Measurements from ENCODE around the gene FAF1. TPM values are rescaled to one million over a fixed set of nuclear protein-coding genes. Genes with fewer than 3 reads are reported as not detected.

Gene FAF1
- total and polyA plus RNA-seq, 7 donors: 27.5 to 59.3 (median 53.9) TPM

DNA sequence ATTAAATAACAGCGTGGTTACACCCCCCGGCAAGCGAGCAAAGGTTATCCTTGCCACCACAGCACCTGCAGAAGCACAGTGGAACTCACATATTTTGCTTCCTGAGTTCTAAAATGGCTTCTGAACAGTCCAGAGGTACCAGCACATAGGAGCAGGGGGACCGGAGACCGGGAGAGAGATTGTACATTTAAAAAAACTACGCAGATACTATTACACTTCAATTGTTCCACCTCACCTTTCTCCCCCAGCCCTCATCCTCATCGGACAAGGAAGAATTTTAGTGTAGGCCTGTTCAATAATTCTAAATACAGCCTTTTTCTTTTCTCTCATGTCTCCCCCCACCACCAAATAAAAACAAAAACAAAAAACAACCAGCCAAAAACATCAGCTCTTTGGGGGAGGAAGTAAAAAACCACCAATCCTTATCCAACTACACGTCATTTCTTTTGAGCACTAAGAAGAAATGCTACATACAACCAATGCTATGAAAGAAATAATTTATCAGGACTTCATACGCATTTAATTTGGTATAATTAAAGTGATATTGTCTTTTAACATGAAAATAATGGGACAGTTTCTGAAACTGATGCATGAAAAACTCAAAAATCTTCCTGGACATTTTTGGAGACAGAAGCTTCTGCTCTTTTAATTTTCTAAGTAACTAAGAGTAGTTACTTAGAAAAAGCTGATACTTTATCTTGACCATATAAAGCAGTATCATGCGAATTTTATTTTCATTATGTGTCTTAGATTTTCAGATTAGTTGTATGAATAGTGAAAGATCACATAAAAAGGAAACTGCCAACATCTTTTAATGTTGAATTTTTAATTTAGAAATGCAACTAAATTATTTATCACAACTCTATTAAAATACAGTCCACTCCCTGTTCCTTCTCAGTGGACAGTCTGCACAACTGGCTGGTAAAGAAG, 19.1 kb upstream of the FAF1 start:
- intact Hi-C loops (cut with DNase I): loop anchor here (10.0 kb wide), 1 partner anchor 536 kb away; the partner anchor contains the start of gene EPS15
- Histone ChIP-seq H3K4me1 (peaks cover 0 to 31% (median 4%) of the 10 kb centered on the region in 4 donors), H3K4me3 (peak overlapping the region; percentile 68 to 96 (median 80)), H3K36me3 (no peaks in the 10 kb centered on the region), H3K27me3 (no peaks in the 10 kb centered on the region), H3K27ac (peak overlapping the region; percentile 93 to 99 (median 98)), H3K9me3 (no peaks in the 10 kb centered on the region)
- 23 to 39% methylated on average over 10 of the region's 10 CpGs for WGBS, 2 donors
- no peak for DNase-seq
- no peak for TF ChIP-seq POLR2A (IDR thresholded peaks at IDR 0.05)
- no peak for TF ChIP-seq EP300 (IDR thresholded peaks at IDR 0.05)
- TF ChIP-seq, protein P1, sequence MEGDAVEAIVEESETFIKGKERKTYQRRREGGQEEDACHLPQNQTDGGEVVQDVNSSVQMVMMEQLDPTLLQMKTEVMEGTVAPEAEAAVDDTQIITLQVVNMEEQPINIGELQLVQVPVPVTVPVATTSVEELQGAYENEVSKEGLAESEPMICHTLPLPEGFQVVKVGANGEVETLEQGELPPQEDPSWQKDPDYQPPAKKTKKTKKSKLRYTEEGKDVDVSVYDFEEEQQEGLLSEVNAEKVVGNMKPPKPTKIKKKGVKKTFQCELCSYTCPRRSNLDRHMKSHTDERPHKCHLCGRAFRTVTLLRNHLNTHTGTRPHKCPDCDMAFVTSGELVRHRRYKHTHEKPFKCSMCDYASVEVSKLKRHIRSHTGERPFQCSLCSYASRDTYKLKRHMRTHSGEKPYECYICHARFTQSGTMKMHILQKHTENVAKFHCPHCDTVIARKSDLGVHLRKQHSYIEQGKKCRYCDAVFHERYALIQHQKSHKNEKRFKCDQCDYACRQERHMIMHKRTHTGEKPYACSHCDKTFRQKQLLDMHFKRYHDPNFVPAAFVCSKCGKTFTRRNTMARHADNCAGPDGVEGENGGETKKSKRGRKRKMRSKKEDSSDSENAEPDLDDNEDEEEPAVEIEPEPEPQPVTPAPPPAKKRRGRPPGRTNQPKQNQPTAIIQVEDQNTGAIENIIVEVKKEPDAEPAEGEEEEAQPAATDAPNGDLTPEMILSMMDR (IDR thresholded peaks at IDR 0.05): no peak
- TF ChIP-seq POLR2AphosphoS5 (IDR thresholded peaks at IDR 0.05): no peak

DNA sequence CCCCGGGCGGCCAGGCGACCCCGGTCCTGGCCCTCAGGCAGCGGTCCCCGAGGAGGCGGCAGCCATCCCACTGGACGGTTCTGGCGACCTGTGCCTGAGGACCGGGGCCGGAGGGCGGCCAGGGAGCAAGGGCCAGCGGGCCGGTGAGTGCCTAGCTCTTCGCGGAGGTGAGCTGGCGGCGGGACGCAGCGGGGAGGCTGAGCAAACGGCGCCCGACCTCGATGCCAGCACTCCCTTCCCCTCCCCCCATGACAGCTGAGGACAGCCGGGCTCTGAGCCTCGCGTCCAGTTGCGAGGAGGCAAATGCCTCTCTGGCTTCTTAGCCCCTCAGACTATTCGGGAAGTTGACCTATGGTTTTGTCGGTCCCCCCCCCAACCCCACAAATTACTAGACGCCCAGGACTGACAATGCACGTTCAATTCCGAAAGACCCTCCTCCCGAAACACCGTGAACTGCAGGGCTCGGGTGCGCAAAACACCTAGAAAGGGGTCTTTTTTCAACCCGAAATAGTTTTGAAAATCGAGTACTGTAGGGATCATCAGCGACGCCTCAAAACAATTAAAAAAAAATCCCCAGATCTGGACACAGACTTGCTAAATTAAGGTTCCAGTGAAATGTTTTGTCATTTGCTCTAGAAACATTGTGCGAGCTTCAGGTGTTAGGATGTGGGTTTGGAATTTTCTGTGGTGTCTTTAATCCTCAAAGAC, 18.2 kb upstream of the FAF1 start:
- intact Hi-C loops (cut with DNase I): loop anchor here (10.0 kb wide), 1 partner anchor 537 kb away; the partner anchor contains the start of gene EPS15
- DNase-seq: peak; percentile 83
- Histone ChIP-seq H3K27me3 (no peaks in the 10 kb centered on the region), H3K4me3 (peak overlapping the region; percentile 68 to 96 (median 80)), H3K27ac (peak overlapping the region; percentile 93 to 99 (median 98)), H3K36me3 (no peaks in the 10 kb centered on the region), H3K9me3 (no peaks in the 10 kb centered on the region), H3K4me1 (peaks cover 0 to 37% (median 4%) of the 10 kb centered on the region in 4 donors)
- TF ChIP-seq POLR2AphosphoS5 (IDR thresholded peaks at IDR 0.05): peak; percentile 10 to 74 (median 49)
- TF ChIP-seq, protein P1 (IDR thresholded peaks at IDR 0.05): no peak
- TF ChIP-seq EP300 (IDR thresholded peaks at IDR 0.05): no peak
- WGBS, 2 donors: 1 to 3% methylated on average over 42 of the region's 42 CpGs

DNA sequence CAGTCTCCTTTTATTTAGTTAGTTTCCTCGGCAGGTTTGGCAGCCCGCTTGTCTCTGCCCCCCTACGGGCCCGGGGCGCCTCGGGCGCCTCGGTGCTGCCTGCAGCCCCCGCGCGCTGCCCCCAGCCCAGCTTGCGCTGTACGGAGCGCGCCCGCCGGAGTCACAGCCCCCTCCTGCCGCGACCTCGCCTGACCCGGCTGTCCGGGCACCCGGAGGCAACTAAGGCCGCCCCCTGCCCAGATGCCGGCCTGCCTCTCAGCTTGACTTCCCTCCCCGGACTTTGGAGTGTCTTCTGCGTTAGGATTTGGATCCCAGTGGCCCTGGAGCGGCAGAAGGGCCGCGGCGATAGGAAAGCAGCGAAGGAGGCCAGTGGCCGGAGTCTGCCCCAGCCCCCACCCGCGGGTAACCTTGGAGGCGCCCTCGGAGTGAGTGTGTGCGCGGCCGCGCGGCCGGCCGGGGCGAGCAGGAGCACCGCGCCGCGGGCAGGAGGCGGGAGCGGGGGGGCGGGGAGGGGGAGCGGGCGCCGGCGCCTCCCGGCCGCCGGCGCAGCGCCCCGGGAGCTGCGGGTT, 17.6 kb upstream of the FAF1 start:
- Histone ChIP-seq H3K4me3 (peak overlapping the region; percentile 68 to 96 (median 80)), H3K27me3 (no peaks in the 10 kb centered on the region), H3K4me1 (peaks cover 0 to 40% (median 4%) of the 10 kb centered on the region in 4 donors), H3K9me3 (no peaks in the 10 kb centered on the region), H3K27ac (peak overlapping the region; percentile 93 to 99 (median 98)), H3K36me3 (no peaks in the 10 kb centered on the region)
- TF ChIP-seq POLR2A (IDR thresholded peaks at IDR 0.05) (peak; percentile 11 to 35), EP300 (IDR thresholded peaks at IDR 0.05) (no peak), POLR2AphosphoS5 (IDR thresholded peaks at IDR 0.05) (peak in 2 of 4 donors; percentile 72)
- TF ChIP-seq, protein P1 (IDR thresholded peaks at IDR 0.05): no peak
- peak; percentile 79 for DNase-seq
- WGBS, 2 donors: 1% methylated on average over 63 of the region's 63 CpGs
- intact Hi-C loops (cut with DNase I): loop anchor here (10.0 kb wide), 1 partner anchor 537 kb away; the partner anchor contains the start of gene EPS15

DNA sequence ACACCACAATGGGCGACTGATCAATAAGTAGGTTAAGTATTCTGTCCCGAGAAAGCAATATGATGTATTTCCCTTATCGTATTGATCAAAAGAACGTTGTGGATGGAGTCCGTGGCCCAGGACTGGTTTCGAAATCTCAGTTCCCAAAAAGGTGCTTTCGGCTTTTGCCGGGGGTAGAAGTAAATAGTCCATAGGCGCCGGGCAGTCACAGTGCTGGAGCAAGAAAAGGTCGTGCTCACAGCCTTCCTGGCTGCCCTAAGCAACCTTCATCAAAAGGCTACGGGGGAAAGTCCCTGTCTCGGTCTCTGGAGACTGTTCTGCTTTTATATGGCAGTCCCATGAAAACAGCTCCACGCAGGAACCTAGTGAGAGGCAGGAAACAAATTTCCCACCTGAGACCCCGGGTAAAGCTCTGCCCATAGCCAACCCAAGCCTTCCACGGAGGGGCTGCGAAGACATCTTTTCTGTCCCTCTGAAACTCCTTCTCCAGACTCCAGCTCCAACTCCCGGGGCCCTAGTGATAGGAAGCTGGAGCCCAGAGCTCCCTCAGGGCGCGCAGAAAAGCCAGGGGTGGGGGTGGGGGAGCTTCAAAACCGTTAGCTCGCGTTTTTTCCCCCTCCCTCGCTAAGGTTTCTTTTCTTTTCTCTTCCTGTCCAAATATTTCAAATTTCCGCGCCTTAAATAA, 17.0 kb upstream of the FAF1 start:
- TF ChIP-seq EP300 (IDR thresholded peaks at IDR 0.05) (no peak), POLR2AphosphoS5 (IDR thresholded peaks at IDR 0.05) (peak in 2 of 4 donors; percentile 6 to 10)
- no peaks in the 10 kb centered on the region for H3K9me3 ChIP-seq
- H3K36me3 ChIP-seq: no peaks in the 10 kb centered on the region
- intact Hi-C loops (cut with DNase I): loop anchor here (10.0 kb wide), 1 partner anchor 538 kb away; the partner anchor contains the start of gene EPS15
- no peak for DNase-seq
- H3K4me3 ChIP-seq: peak overlapping the region; percentile 68 to 96 (median 80)
- H3K27me3 ChIP-seq: no peaks in the 10 kb centered on the region
- peak overlapping the region; percentile 93 to 99 (median 98) for H3K27ac ChIP-seq
- H3K4me1 ChIP-seq: peaks cover 0 to 40% (median 4%) of the 10 kb centered on the region in 4 donors
- WGBS, 2 donors: 5 to 13% methylated on average over 26 of the region's 26 CpGs
